GM12878 (cell line): ENCODE results near the gene SETD4. TPM values are rescaled to one million over a fixed set of nuclear protein-coding genes. Genes with fewer than 3 reads are reported as not detected.

Experiments used
- ATAC-seq: fragments of 200-7000 bp; cut with Tn5 transposase; 3 replicates; pipeline ENCODE4 v1.9.1; 2020; ENCODE audit warnings: mild to moderate bottlenecking, moderate library complexity
- BruUV-seq: library from RNA; stranded (reverse); fragments of 400-500 nt; replicated peaks from 2 replicates; lab custom pipeline; 2021; lab: Mats Ljungman, UMichigan
- CTCF ChIA-PET: fragments of 300-600 bp; sonication (Branson Sonifier 250); formaldehyde crosslinking; extraction: SDS; loops from one replicate; lab custom pipeline; 2021; ENCODE audit warnings: inconsistent platforms; lab: Yijun Ruan, JAX
- POLR2A ChIA-PET: fragments of 350-600 bp; formaldehyde crosslinking; extraction: SDS; loops from one replicate; lab custom pipeline; 2021; ENCODE audit warnings: inconsistent platforms; lab: Charles Lee
- RAD21 ChIA-PET: fragments of 300-600 bp; sonication (Branson Sonifier 250); formaldehyde crosslinking; loops from one replicate; lab custom pipeline; 2023; ENCODE audit warnings: antibody characterized with exemption; ENCODE audit not compliant: unreplicated experiment; lab: Charles Lee
- SMC1A ChIA-PET: fragments of 300-600 bp; sonication (Branson Sonifier 250); formaldehyde crosslinking; loops from one replicate; lab custom pipeline; 2023; ENCODE audit not compliant: unreplicated experiment, uncharacterized antibody; lab: Charles Lee
- DNase-seq: peaks from one replicate; pipeline ENCODE4 v3.0.0-alpha.2; 2011; ENCODE audit warnings: low read depth, low spot score
- FAIRE-seq: peaks from 3 replicates; lab custom pipeline; 2011; peaks lifted over from hg19 to GRCh38; lab: Jason Lieb, UNC
- H2AFZ ChIP-seq: 2 replicates; pipeline ENCODE4 v1.6.0; 2011; ENCODE audit warnings: low read depth, low read length, control low read depth; ENCODE audit not compliant: control insufficient read depth
- H3K27ac ChIP-seq: 2 replicates; pipeline ENCODE4 v1.5.1; 2011; ENCODE audit warnings: control low read depth; ENCODE audit not compliant: control insufficient read depth, insufficient read depth
- H3K27me3 ChIP-seq, 2 experiments: replicated peaks in 1 of 2; 2 replicates each; pipeline versions ENCODE4 v1.6.0 to v1.6.1; 2011; ENCODE audit warnings: low read length in 1 of 2; ENCODE audit not compliant: control insufficient read depth in 2 of 2, insufficient read depth in 2 of 2
- H3K36me3 ChIP-seq, 2 experiments: 2 replicates each; pipeline ENCODE4 v1.5.1; 2011; ENCODE audit warnings: low read length in 1 of 2; ENCODE audit not compliant: control insufficient read depth in 2 of 2, insufficient read depth in 2 of 2
- H3K4me1 ChIP-seq: 2 replicates; pipeline ENCODE4 v1.6.1; 2011; ENCODE audit warnings: mild to moderate bottlenecking, low read length, moderate library complexity, mixed read lengths; ENCODE audit not compliant: control insufficient read depth, insufficient read depth
- H3K4me2 ChIP-seq: 2 replicates; pipeline ENCODE4 v1.6.0; 2011; ENCODE audit warnings: control low read depth; ENCODE audit not compliant: control insufficient read depth, insufficient read depth
- H3K4me3 ChIP-seq: fragments of 200-600 bp; sonication (generic); 2 replicates; pipeline ENCODE4 v1.5.1; 2016
- H3K79me2 ChIP-seq: 2 replicates; pipeline ENCODE4 v1.6.0; 2011; ENCODE audit warnings: low read length; ENCODE audit not compliant: control insufficient read depth, insufficient read depth
- H3K9ac ChIP-seq: 2 replicates; pipeline ENCODE4 v1.8.0; 2011; ENCODE audit warnings: low read length, control low read depth, mixed read lengths; ENCODE audit not compliant: control insufficient read depth, insufficient read depth
- H3K9me3 ChIP-seq: replicated peaks from 3 replicates; pipeline ENCODE4 v1.5.1; 2011; ENCODE audit warnings: mild to moderate bottlenecking, low read length; ENCODE audit not compliant: control insufficient read depth, insufficient read depth
- H4K20me1 ChIP-seq: 2 replicates; pipeline ENCODE4 v1.6.0; 2011; ENCODE audit not compliant: control insufficient read depth, insufficient read depth
- BHLHE40 ChIP-seq, 2 experiments: fragments of 450-650 bp in 1 of 2; IDR thresholded peaks; 2 replicates each; pipeline ENCODE4 v1.6.1; 2011 to 2017; ENCODE audit warnings: low read depth in 2 of 2, borderline replicate concordance in 1 of 2, improper control_type of control experiment in 1 of 2, low read length in 1 of 2, mild to moderate bottlenecking in 1 of 2
- FOXK2 ChIP-seq: fragments of 450-650 bp; IDR thresholded peaks from 2 replicates; pipeline ENCODE4 v1.6.1; 2017; ENCODE audit warnings: mild to moderate bottlenecking, moderate library complexity
- NRF1 ChIP-seq: conservative IDR thresholded peaks from 2 replicates; pipeline ENCODE4 v1.6.1; 2011; ENCODE audit warnings: mild to moderate bottlenecking, low read depth, low read length, improper control_type of control experiment
- RELA ChIP-seq: fragments of 450-650 bp; IDR thresholded peaks from 2 replicates; pipeline ENCODE4 v1.8.0; 2014; ENCODE audit warnings: borderline replicate concordance; ENCODE audit not compliant: partially characterized antibody
- SMAD5 ChIP-seq: IDR thresholded peaks from 2 replicates; pipeline ENCODE4 v1.6.1; 2016; ENCODE audit warnings: antibody characterized with exemption, low read depth
- SUZ12 ChIP-seq: fragments of 200-600 bp; sonication (generic); IDR thresholded peaks from one replicate; pipeline ENCODE4 v1.6.1; 2018; ENCODE audit warnings: antibody characterized with exemption, mild to moderate bottlenecking; ENCODE audit not compliant: unreplicated experiment
- ZNF274 ChIP-seq: IDR thresholded peaks from one replicate; pipeline ENCODE4 v1.8.0; 2011; ENCODE audit not compliant: insufficient read length, insufficient read depth
- WGBS: methylation state at CpG from one replicate; pipeline ENCODE4 v1.1.6; 2016; ENCODE audit warnings: low lambda C conversion rate; ENCODE audit not compliant: insufficient replicate concordance, insufficient coverage; ENCODE audit errors: missing lambda C conversion rate; 5-methylcytosine and 5-hydroxymethylcytosine counted together
- in situ Hi-C: fragments of 300-500 bp; cut with MboI; formaldehyde crosslinking; loops from 9 replicates; pipeline ENCODE4 v1.14.3; 2018; ENCODE audit warnings: mixed read lengths
- intact Hi-C: fragments of 100-400 bp; cut with micrococcal nuclease; formaldehyde crosslinking; loops from one replicate; pipeline ENCODE4 v1.14.2; 2022; ENCODE audit not compliant: unreplicated experiment
- polyA plus RNA-seq, 11 experiments: library from polyadenylated mRNA; depleted of rRNA in 4 of 11; unstranded in 6 of 11; stranded (reverse) in 5 of 11; fragments of >200 nt; fragmentation: Nextera tagmentation in 4 of 11; fragmentation: Illumina TruSeq in 1 of 11; extraction: Ambion mirVana in 4 of 11; extraction: Trizol in 1 of 11; gene quantifications; 1 replicate in 1 of 11; 2 replicates in 10 of 11; pipeline versions ENCODE4 v1.2.1 to v1.2.3, GENCODE V29; 2011 to 2016; ENCODE audit warnings: inconsistent platforms in 2 of 11, missing spikeins in 2 of 11, low read depth in 1 of 11
- total RNA-seq, 4 experiments: library from RNA; depleted of rRNA in 3 of 4; stranded (reverse); fragments of >200 nt in 3 of 4; fragmentation: Illumina TruSeq in 1 of 4; extraction: Trizol in 1 of 4; gene quantifications; 2 replicates each; pipeline versions ENCODE4 v1.2.1 to v1.2.3, GENCODE V29; 2013 to 2021
- TF ChIP-seq, protein P1 (sequence below): IDR thresholded peaks from 2 replicates; pipeline ENCODE4 v1.6.1; 2012; ENCODE audit warnings: mild to moderate bottlenecking, low read depth, low read length

The SETD4 gene
- total and polyA plus RNA-seq, 10 of the 15 experiments (the other 5 are each of a cell fraction or from before 2014, with no cell fraction given): 10.3 to 37.0 (median 18.6) TPM

DNA sequence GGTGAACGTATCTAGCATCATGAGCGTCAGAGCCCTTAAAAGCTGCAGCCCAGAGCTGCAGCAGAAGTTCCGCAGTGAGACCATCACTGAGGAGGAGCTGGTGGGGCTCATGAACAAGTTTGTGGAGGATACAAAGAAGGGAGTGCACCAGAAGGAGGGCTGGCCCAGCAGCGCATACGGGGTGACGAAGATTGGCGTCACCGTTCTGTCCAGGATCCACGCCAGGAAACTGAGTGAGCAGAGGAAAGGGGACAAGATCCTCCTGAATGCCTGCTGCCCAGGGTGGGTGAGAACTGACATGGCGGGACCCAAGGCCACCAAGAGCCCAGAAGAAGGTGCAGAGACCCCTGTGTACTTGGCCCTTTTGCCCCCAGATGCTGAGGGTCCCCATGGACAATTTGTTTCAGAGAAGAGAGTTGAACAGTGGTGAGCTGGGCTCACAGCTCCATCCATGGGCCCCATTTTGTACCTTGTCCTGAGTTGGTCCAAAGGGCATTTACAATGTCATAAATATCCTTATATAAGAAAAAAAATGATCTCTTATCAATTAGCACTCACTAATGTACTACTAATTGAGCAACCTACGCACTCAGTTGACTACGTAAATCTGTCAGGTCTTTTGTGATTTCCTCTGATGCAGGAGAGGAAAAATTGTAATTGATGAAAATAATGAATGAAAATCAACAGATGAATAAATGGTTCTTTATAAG is 12.3 kb upstream of the SETD4 start:
- in situ Hi-C loops: no loop called here
- Histone ChIP-seq H3K27me3 (no peaks in the 10 kb centered on the region), H2AFZ (no peak overlapping the region), H3K4me3 (no peak overlapping the region), H4K20me1 (no peaks in the 10 kb centered on the region), H3K27ac (no peak overlapping the region), H3K36me3 (peaks cover 0 to 3% of the 10 kb centered on the region in 2 experiments; a peak in 1 of 4 replicates), H3K79me2 (peaks cover 5% of the 10 kb centered on the region), H3K9me3 (peaks cover 6% of the 10 kb centered on the region), H3K4me2 (no peak overlapping the region), H3K4me1 (peaks cover 13% of the 10 kb centered on the region), H3K9ac (no peak overlapping the region)
- ChIA-PET CTCF (interaction anchor here (1.3 kb wide), 1 partner anchor 29 kb away, joined by 5 read pairs; no protein-coding TSS in a partner anchor), RAD21 (no interaction called here), POLR2A (interaction anchor here (0.8 kb wide), 1 partner anchor 8 kb away, joined by 3 read pairs; no protein-coding TSS in a partner anchor), SMC1A (no interaction called here)
- WGBS: 97% methylated on average over 12 of the region's 12 CpGs
- no peak for ATAC-seq
- TF ChIP-seq, protein P1, sequence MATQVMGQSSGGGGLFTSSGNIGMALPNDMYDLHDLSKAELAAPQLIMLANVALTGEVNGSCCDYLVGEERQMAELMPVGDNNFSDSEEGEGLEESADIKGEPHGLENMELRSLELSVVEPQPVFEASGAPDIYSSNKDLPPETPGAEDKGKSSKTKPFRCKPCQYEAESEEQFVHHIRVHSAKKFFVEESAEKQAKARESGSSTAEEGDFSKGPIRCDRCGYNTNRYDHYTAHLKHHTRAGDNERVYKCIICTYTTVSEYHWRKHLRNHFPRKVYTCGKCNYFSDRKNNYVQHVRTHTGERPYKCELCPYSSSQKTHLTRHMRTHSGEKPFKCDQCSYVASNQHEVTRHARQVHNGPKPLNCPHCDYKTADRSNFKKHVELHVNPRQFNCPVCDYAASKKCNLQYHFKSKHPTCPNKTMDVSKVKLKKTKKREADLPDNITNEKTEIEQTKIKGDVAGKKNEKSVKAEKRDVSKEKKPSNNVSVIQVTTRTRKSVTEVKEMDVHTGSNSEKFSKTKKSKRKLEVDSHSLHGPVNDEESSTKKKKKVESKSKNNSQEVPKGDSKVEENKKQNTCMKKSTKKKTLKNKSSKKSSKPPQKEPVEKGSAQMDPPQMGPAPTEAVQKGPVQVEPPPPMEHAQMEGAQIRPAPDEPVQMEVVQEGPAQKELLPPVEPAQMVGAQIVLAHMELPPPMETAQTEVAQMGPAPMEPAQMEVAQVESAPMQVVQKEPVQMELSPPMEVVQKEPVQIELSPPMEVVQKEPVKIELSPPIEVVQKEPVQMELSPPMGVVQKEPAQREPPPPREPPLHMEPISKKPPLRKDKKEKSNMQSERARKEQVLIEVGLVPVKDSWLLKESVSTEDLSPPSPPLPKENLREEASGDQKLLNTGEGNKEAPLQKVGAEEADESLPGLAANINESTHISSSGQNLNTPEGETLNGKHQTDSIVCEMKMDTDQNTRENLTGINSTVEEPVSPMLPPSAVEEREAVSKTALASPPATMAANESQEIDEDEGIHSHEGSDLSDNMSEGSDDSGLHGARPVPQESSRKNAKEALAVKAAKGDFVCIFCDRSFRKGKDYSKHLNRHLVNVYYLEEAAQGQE: no peak
- TF ChIP-seq RELA: no peak
- no peak for TF ChIP-seq NRF1
- TF ChIP-seq ZNF274: no peak
- no peak for TF ChIP-seq SMAD5
- no peak for TF ChIP-seq BHLHE40 (IDR thresholded peaks at IDR 0.05; ENCODE audit: borderline replicate concordance in 1 of 2, low read depth in 2 of 2, low read length in 1 of 2)
- no peak for TF ChIP-seq SUZ12
- TF ChIP-seq FOXK2: no peak
- BruUV-seq: no TSS peak
- intact Hi-C loops: no loop called here
- no peak for DNase-seq
- FAIRE-seq: no peak
